Measurements from ENCODE around the gene RNF222.
A peak's percentile ranks its signal among the peaks of the same experiment; 100 is the strongest.

Gene RNF222

DNA sequence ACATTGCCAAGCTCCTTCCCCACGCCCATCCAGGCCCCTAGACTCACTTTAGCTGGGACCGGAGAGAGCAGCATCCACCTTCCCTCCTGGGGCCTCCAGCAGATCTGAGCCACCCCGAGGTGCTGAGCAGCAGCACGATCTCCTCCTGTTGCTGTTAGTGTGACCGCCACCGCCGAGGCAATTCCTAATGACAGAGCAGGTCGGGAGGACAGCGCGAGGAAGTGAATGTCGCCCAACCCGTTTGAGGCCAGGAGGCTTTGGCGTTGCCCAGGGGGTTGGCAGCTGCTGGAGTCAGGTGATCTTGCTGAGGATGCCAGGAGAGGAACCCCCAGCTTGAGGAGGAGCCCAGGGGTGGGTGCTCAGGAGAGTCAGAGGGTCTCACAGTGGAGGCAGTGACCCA lies at the start of gene RNF222:
RNF222 (minus strand) TSS at position 192 of the 400 bp plus-strand sequence. CDS start 4,366 bp downstream, outside the sequence.
- DNase-seq, result no peak

DNA sequence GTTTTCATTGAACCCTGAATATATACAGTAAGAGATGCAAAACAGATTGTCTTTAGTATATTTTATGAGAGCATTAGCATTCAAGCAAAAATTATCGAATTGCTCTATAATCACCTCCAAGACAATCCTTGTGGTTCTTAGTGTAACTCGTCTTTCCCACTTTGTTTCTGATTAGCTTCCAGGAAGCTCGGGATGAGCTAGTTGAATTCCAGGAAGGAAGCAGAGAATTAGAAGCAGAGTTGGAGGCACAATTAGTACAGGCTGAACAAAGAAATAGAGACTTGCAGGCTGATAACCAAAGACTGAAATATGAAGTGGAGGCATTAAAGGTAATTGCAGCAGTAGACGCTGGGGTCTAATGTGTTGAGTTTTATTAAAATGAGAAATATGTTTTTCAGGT lies 47.9 kb upstream of the RNF222 start:
- no peak for DNase-seq

GRCh38 chr17:8444494-8444893 lies 46.9 kb upstream of the RNF222 start:
- DNase-seq, result no peak

- no peak for DNase-seq
Measured at GRCh38 chr17:8443756-8444155, 46.1 kb upstream of the RNF222 start.

DNA sequence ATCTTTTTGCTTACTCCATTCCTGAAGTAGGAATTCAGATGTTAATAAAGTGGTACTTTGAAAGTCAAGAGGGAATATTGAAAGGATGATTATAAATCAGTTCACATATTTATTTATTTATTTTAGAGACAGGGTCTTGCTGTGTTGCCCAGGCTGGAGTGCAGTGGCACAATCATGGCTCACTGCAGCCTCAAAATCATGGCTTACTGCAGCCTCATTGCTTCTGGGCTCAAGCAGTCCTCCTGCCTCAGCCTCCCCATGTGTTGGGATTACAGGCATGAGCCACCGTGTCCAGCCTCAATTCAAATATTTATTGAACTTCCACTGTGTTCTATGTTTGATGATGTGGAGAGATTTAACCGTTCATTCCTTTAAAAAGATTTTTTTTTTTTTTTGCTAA lies 44.7 kb upstream of the RNF222 start:
- DNase-seq, result no peak

DNA sequence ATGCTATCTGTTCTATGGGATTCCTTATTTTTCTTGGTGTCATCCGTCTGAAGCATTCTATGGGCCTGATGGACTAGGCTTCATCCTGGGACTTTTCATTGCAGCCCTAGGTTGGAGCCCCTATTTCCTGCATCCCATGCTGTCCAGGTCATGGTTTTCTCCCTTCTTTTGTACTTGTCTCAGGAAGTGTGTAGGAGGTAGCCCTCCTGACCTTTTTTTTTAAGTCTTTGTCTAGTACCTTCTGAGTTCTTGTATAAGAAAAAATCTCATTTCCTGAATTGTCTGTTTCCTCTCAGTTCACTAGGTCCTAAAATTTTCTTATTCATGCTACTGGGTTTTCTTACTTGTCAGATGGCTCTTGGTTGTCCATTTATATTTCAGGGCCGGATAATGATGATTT lies 44.1 kb upstream of the RNF222 start:
- no peak for DNase-seq

DNA sequence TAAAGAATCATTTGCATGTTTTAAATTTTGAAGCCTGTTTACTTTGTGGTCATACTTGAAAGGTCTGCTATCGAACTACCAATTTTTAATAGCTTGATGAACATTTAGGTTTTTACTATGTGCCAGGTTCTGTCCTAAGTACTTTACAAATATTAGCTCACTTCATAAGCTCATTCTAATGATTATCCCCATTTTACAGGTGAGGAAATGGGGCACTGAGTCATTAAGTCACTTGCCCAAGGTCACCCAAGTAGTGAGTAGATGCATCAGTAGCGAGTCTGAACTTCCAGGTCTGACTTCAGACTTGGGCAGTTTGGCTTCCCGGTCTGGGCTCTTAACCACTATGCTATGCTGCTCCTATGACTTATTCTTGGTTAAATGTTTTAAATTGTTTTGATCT lies 42.1 kb upstream of the RNF222 start:
- DNase-seq, result no peak

DNA sequence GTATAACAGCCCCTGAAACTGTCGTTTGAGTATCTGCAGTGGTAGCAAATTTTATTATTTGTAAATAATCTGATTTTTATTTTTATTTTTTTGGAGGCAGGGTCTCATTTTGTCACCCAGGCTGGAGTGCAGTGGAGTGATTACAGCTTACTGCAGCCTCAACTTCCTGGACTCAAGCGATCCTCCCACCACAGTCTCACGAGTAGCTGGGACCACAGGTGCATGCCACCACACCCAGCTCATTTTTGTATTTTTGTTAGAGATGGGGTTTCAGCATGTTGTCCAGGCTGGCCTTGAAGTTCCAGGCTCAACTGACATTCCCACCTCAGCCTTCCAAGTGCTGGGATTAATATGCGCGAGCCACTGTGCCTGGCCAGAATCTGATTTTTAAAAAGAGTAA lies 40.8 kb upstream of the RNF222 start:
- DNase-seq, result no peak

- DNase-seq, result no peak
Measured at GRCh38 chr17:8436844-8437171, 39.2 kb upstream of the RNF222 start.

DNA sequence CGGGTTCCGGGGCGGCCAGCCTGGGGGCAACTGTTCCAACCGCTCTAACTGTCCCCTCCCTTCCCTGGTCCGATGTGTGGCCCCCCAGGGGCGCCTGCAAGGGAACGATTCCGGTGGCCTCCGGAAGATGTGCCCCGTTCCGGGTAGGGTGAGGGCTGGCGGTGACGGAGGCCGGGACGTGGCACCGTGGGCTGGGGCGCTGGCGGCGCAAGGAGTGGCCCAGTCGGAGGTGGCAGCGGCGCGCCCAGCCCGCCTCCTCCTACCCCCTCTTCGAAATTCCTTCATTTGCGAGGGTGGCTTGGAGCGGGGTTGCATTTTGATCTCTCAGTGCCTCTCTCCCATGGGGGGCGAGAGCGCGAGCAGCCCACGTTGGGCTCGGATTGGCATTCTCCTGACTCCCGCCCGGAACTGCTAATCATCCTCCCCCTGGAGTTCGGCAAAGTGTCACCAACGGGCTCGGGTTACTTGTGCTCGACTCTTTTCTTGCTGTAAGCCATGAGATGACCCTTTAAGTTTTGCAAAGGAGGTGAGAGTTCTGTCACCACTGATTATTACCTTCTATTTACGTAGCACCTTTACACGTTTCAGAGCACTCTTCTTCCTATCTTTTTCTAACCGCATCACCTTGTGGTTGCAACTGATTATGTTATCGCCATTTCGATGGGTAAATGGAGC lies 38.7 kb upstream of the RNF222 start:
- peak; percentile 32 to 55 (median 46) for DNase-seq

- DNase-seq, result peak; percentile 97 to 99 (median 98)
Measured at GRCh38 chr17:8435245-8436168, 37.9 kb upstream of the RNF222 start, which contains the start of gene NDEL1. Gene NDEL1, plus strand, starts transcription at chr17:8435884. Its CDS starts 8,388 bp downstream, at chr17:8444272.

GRCh38 chr17:8430966-8431365 lies 33.3 kb upstream of the RNF222 start:
- DNase-seq, result no peak

DNA sequence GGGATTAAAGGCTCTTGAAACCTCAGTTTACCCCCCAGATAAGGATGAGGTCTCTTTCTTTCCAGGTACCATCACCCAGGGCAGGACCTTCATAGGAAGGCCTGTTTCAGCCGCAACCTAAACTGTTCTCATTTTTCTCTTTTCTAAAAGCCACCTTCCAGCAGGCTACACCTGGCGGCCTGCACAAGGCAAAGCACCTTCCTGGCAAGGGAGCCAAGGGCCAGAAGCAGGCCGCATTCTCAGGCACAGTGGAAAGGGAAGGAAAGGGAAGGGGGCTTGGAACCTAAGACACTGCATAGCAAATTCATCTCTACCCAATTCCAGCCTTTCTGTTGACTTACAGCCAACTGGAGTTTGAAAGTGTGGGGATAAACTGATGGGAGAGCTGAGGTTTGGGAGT lies 29.2 kb upstream of the RNF222 start:
- DNase-seq, result no peak

- no peak for DNase-seq
Measured at GRCh38 chr17:8426094-8426720, 28.6 kb upstream of the RNF222 start.

DNA sequence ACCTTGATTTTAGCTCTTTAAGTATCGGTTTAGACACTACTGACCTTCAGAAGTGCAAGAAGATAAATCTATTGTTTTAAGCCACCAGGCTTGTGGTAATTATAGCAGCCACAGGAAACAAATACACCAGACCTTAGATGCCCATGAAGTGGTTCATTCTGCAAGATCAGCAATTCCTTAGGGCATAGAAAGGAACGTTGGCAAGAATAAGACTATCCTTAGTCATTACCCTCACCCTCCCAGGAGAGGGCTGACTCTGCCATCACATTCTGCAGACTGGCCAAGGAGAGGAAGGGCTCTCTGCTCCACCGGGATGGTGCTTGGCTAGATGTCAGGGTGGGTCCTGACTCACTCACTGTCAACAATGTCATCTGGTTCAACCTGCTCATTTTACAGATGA lies 23.9 kb upstream of the RNF222 start:
- no peak for DNase-seq

DNA sequence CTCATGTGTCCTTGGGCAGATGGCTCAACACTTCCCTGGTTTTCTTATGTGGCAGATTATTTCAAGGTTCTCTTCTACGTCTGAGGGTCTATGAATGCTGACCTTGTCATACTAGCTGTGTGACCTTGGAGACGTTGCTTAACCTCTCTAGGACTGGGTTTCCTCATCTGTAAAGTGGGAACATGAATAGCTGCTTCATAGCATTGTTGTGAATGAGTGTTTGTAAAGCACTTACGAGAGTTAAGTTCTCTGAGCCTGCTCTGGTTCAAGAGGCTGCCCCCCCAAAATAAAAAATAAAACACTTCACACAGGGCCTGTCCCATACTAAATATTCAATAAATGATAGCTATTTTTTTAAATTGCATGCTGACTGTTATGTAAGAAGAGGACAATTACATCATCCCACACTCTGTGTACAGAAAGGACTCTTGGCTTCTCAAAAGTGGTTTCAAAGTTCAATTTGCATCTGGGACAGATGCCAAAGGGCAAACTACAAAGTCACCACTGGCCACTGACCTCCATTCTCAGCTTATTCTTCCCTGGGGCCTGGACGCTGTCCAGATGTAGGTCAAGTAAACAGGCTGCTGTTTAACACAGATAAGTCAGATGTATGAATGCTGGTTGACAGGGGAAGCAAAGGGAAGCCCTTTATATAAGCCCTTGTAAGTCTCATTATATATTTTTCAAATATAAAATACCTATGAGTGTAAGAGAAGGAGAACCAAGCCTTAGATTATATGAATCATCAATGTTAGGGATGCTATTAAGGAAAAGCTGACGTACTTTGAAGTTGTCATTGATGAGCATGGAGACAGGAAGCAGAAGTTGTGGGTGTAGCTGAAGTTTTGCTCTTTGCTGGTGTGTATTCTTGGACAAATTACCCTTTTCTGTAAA lies 22.7 kb upstream of the RNF222 start:
- no peak for DNase-seq

DNA sequence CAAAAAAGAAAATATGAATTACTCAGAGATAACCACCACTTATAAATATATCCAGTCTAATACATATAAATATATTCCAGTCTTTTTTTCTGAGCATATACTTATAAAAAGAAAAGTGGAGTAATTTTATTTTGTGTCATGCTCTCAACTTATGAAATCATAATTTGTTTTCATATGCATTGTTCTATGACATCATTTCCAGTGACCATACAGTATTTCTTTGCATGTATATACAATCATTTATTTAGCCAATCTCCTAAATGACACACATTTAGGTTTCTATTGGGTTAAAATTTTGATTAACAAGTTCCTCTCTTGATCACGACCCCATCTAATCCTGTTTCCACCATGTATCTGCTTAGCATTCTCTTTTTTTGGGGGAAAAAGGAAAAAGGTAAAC lies 21.7 kb upstream of the RNF222 start:
- DNase-seq, result no peak

DNA sequence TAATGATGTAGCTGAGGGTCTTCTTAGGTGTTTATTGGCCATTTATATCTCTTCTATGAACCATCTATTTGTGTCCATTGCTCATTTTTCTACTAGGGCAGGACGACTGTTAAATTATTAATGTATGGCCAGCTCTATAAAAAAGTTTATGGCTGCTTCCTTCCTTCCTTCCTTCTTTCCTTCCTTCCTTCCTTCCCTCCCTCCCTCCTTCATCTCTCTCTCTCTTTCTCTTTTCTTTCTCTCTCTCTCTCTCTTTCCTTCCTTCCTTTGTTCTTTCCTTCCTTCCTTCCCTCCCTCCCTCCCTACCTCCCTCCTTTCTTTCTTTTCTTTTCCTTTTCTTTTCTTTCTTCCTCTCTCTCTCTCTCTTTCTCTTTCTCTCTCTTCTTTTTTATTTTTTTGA lies 20.8 kb upstream of the RNF222 start:
- DNase-seq, result no peak

DNA sequence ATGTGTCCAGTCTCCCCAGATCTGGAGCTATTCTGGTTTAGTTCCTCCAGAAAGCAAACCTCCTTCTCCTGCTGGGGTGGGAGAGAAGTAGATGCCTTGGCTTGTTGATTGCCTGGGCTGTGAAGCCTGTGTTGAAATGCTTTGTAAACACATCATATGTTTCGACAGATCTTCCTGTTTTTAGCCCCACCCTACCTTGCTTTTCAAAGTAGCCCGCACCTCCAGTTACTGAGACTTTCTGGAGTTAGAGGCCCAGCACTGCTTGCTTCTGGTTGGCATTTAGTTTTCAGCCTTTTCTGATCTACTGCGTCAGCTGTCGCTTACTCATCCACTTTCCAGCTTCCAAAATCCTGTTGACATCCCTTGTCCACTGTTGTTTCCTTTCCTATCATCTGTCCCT lies 20.2 kb upstream of the RNF222 start:
- DNase-seq, result no peak

DNA sequence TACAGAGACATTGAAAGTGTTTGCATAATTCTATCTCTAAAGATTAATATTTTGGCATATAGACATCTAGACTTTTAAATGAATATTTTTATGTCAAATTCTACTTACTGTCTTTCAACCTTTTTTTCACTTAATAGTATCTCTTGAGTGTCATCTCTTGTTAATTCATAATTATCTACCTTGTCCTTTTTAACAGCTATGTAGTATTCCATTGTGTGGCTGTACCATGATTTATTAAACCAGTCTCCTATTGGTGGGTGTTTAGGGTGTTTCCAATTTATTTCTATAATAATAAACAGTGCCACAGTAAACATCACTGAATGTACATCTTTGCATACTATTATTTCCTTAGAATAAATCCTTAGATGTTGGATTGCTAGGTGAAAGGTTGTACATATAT lies 16.3 kb upstream of the RNF222 start:
- DNase-seq, result no peak

DNA sequence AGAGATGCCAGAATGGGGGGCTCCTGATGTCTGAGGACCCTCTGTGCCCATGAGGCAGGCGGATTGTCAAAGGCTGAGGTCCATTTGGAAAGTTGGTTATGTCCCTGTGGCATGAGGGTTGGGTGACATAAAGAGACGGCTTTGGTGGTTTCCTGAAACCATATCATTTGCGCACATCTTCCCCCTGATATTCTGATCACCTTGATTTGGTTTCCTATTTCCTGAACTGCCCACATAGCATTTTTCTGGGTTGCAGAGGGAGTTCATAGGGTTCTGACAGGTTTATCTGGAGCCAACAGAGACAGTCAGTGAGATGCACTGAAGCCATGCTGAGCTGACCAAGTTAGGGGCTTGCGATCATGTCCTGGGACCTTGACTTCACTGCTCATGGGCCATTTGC lies 15.7 kb upstream of the RNF222 start:
- no peak for DNase-seq

DNA sequence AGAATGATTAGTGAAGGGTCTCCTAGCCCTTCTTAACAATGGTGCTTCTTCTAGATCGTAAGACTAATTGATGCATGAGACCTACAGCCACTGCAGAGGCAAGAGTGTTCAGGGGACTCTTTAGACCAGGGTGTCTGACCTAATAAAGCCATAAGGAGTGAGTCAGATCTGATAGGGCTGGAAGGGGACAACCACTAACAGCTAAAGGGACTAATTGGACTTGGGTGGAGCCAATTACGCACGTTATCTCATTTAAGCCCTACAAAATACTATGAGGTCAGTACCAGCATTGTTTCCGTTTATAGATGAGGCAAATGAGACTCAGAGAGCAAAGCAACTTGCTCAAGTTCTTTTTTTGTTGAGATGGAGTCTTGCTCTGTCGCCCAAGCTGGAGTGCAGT lies 14.5 kb upstream of the RNF222 start:
- DNase-seq, result no peak

DNA sequence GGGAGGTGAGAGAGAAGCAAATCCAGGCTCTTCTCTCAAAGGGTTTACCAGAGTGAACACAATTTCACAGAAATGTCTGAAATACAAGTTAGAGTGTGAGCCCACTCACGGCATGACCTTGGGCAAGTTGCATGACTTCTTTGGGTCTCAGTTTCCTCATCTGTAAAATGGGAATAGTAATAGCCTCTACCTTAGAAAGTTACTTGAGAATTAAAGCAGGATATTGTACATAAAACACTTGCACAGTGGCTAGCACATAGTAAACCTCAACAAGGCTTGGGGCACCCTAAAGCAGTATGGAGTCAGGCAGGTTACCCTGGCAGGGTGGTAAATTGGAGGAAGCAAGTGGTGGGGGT lies 13.2 kb upstream of the RNF222 start:
- DNase-seq, result no peak
